Measurements from ENCODE around the gene TFF1. TPM values are rescaled to one million over a fixed set of nuclear protein-coding genes. Genes with fewer than 3 reads are reported as not detected.

Gene TFF1
- total RNA-seq, 1 donor, result not detected

DNA sequence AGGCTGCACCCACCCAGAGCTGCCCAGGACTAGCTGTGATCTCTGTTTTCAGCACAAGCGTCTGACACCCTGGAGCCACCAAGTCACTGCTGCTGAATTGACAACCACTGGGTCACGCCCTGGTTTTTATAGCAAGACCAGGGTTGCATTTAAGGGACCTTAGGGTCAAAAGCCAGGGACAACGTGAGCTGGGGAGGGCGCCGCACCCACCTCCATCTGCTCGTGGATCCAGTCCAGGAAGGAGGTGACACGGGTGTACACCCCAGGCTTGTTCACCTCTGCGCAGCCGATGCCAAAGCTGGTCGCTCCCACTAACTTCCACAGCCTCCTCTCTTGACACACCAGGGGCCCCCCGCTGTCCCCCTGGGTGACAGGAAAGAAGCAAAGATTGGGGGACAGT is 9.2 kb upstream of the TFF1 start:
- Histone ChIP-seq H2AFZ (ENCODE audit: low read length) (no peak overlapping the region), H3K4me3 (ENCODE audit: insufficient read depth, low read length) (no peak overlapping the region), H3K27ac (ENCODE audit: low read depth, low read length) (no peak overlapping the region), H4K20me1 (ENCODE audit: insufficient read depth, low read length) (no peaks in the 10 kb centered on the region), H3K27me3 (ENCODE audit: insufficient read depth, low read length) (no peaks in the 10 kb centered on the region), H3K9me3 (ENCODE audit: low read depth, low read length) (no peaks in the 10 kb centered on the region), H3K4me2 (ENCODE audit: insufficient read depth, low read length) (no peak overlapping the region), H3K36me3 (ENCODE audit: insufficient read depth, low read length) (no peaks in the 10 kb centered on the region), H3K4me1 (ENCODE audit: insufficient read depth, low read length) (no peaks in the 10 kb centered on the region), H3K79me2 (ENCODE audit: insufficient read depth, low read length) (no peaks in the 10 kb centered on the region)
- peak; percentile 79 for DNase-seq (ENCODE audit: insufficient read length, low spot score, missing footprints)
- TF ChIP-seq, protein P1, sequence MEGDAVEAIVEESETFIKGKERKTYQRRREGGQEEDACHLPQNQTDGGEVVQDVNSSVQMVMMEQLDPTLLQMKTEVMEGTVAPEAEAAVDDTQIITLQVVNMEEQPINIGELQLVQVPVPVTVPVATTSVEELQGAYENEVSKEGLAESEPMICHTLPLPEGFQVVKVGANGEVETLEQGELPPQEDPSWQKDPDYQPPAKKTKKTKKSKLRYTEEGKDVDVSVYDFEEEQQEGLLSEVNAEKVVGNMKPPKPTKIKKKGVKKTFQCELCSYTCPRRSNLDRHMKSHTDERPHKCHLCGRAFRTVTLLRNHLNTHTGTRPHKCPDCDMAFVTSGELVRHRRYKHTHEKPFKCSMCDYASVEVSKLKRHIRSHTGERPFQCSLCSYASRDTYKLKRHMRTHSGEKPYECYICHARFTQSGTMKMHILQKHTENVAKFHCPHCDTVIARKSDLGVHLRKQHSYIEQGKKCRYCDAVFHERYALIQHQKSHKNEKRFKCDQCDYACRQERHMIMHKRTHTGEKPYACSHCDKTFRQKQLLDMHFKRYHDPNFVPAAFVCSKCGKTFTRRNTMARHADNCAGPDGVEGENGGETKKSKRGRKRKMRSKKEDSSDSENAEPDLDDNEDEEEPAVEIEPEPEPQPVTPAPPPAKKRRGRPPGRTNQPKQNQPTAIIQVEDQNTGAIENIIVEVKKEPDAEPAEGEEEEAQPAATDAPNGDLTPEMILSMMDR (IDR thresholded peaks at IDR 0.05; ENCODE audit: extremely low read depth, low read depth, low read length), result no peak

DNA sequence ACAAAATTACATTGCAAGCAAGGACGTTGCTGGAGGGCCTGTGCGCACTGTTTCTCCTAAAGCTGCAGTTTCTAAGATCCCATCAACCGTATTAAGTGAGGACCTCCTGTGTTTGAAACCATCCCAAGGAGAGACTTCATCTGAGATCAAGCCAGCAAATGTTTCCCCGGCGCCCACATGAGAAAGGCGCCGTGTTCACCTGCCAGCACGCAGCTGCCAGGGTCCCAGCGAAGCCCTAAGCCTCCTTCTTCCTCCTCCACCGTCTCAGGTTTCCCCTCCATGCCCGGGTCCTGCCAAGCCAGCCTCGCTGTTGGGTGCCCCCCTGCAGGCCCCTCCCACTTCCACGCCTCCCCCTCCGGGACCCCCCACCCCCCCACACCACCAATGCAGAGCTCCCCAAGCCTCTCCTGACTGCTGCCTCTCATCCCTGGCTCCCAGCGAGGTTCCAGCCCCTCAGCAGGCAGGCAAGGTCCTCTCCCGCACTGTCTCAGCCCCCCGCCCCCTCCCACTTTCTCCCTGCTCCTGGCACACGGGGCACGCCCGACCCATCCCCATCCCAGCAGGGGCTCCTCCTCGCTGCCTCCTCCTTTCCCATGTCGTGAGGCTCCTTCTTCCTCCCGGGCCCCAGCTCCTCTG is 8.6 kb upstream of the TFF1 start:
- Histone ChIP-seq H2AFZ (ENCODE audit: low read length) (no peak overlapping the region), H3K27ac (ENCODE audit: low read depth, low read length) (no peak overlapping the region), H3K4me3 (ENCODE audit: insufficient read depth, low read length) (no peak overlapping the region), H3K79me2 (ENCODE audit: insufficient read depth, low read length) (no peaks in the 10 kb centered on the region), H3K4me1 (ENCODE audit: insufficient read depth, low read length) (no peaks in the 10 kb centered on the region), H4K20me1 (ENCODE audit: insufficient read depth, low read length) (no peaks in the 10 kb centered on the region), H3K36me3 (ENCODE audit: insufficient read depth, low read length) (no peaks in the 10 kb centered on the region), H3K4me2 (ENCODE audit: insufficient read depth, low read length) (no peak overlapping the region), H3K9me3 (ENCODE audit: low read depth, low read length) (no peaks in the 10 kb centered on the region), H3K27me3 (ENCODE audit: insufficient read depth, low read length) (no peaks in the 10 kb centered on the region)
- DNase-seq (ENCODE audit: insufficient read length, low spot score, missing footprints), result no peak
- TF ChIP-seq, protein P1 (IDR thresholded peaks at IDR 0.05; ENCODE audit: extremely low read depth, low read depth, low read length), result no peak

DNA sequence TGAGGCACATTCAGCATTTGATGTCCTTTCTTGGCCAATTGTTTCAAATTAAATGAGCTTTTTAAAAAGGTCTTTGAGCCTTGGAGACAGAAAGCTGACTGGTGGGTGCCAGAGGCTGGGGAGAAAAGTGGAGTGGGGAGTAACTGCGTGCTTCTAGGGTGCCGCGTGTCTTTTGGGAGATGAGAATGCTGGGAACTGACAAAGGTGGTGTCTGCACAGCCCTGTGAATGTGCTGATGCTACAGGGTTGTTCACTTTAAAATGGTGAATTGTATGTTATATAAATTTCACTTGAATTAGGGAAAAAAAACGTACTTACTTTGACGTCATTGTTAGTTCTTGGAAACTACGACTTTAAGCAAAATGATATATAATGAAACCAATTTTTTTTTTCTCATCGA is 8.1 kb upstream of the TFF1 start:
- TF ChIP-seq, protein P1 (IDR thresholded peaks at IDR 0.05; ENCODE audit: extremely low read depth, low read depth, low read length), result no peak

DNA sequence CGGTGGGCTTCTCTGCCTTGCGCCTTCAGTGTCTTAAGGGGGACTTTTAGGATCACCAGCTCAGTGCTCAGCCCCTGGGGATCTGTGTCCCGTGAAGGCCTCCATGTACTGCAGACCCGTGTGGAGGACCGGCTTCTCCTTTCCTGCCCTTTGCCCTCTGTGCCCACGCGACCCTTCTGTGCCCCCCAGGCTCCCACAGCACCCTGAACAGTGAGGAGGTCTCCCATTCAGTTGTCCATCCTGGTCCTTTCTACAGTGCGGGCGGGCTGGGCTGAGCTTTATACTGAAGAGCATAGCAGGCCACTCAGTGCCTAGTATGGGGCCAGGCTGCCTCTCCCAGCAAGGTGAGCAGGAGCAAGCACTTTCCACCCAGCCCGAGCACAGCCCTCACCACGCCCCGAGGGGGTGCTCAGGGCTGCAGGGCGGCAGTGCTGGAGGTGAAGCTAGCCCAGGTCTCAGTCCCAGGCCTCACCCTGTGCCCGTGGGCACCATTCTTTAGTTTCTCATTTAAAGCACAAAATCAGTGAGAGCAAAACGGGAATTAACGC is 7.6 kb upstream of the TFF1 start:
- DNase-seq (ENCODE audit: insufficient read length, low spot score, missing footprints), result no peak
- TF ChIP-seq, protein P1 (IDR thresholded peaks at IDR 0.05; ENCODE audit: extremely low read depth, low read depth, low read length), result no peak
- Histone ChIP-seq H3K4me2 (ENCODE audit: insufficient read depth, low read length) (no peak overlapping the region), H3K36me3 (ENCODE audit: insufficient read depth, low read length) (no peaks in the 10 kb centered on the region), H3K9me3 (ENCODE audit: low read depth, low read length) (no peaks in the 10 kb centered on the region), H3K79me2 (ENCODE audit: insufficient read depth, low read length) (no peaks in the 10 kb centered on the region), H3K4me1 (ENCODE audit: insufficient read depth, low read length) (no peaks in the 10 kb centered on the region), H3K4me3 (ENCODE audit: insufficient read depth, low read length) (no peak overlapping the region), H3K27me3 (ENCODE audit: insufficient read depth, low read length) (no peaks in the 10 kb centered on the region), H4K20me1 (ENCODE audit: insufficient read depth, low read length) (no peaks in the 10 kb centered on the region), H2AFZ (ENCODE audit: low read length) (no peak overlapping the region), H3K27ac (ENCODE audit: low read depth, low read length) (no peak overlapping the region)

More for the DNA sequence above, 8.1 kb upstream of the TFF1 start:
- Histone ChIP-seq H2AFZ (ENCODE audit: low read length) (no peak overlapping the region), H3K27ac (ENCODE audit: low read depth, low read length) (no peak overlapping the region), H3K9me3 (ENCODE audit: low read depth, low read length) (no peaks in the 10 kb centered on the region), H3K79me2 (ENCODE audit: insufficient read depth, low read length) (no peaks in the 10 kb centered on the region), H3K4me2 (ENCODE audit: insufficient read depth, low read length) (no peak overlapping the region), H3K27me3 (ENCODE audit: insufficient read depth, low read length) (no peaks in the 10 kb centered on the region), H4K20me1 (ENCODE audit: insufficient read depth, low read length) (no peaks in the 10 kb centered on the region), H3K4me3 (ENCODE audit: insufficient read depth, low read length) (no peak overlapping the region), H3K36me3 (ENCODE audit: insufficient read depth, low read length) (no peaks in the 10 kb centered on the region), H3K4me1 (ENCODE audit: insufficient read depth, low read length) (no peaks in the 10 kb centered on the region)
- no peak for DNase-seq (ENCODE audit: insufficient read length, low spot score, missing footprints)
